ENCODE measurements around the gene STX8. TPM values are rescaled to one million over a fixed set of nuclear protein-coding genes. Genes with fewer than 3 reads are reported as not detected.

The STX8 gene
- total RNA-seq, 1 experiment from 2014 or later = 38.8 TPM

GRCh38 chr17:9360677-9361081, 214.9 kb downstream of the STX8 start:
- RAD21 ChIA-PET (ENCODE audit: low non-redundant PET in 1 of 2, low total read pairs in 2 of 2, uncharacterized antibody in 2 of 2, unreplicated experiment in 2 of 2) = no interaction called here
- Histone ChIP-seq H3K9me3 (ENCODE audit: control insufficient read depth in 1 of 2, insufficient read depth in 1 of 2, low read depth in 1 of 2, low read length in 2 of 2) (no peaks in the 10 kb centered on the region), H3K27ac (ENCODE audit: low read depth, low read length) (no peak overlapping the region), H3K4me1 (ENCODE audit: control insufficient read depth in 1 of 2, insufficient read depth in 2 of 2, low read length in 2 of 2) (peaks cover 2 to 4% of the 10 kb centered on the region in 2 experiments; a peak in 3 of 4 replicates), H2AFZ (ENCODE audit: low read depth, low read length, poor library complexity, severe bottlenecking) (no peak overlapping the region), H3K9ac (ENCODE audit: low read length) (no peak overlapping the region), H3K4me3 (replicated peaks in 1 of 2; ENCODE audit: low read depth in 1 of 2, low read length in 2 of 2) (no peak overlapping the region), H3K79me2 (ENCODE audit: insufficient read depth, low read length) (no peaks in the 10 kb centered on the region), H3K4me2 (ENCODE audit: low read length) (no peak overlapping the region), H3K9me2 (ENCODE audit: insufficient read depth) (no peaks in the 10 kb centered on the region), H4K20me1 (ENCODE audit: insufficient read depth) (no peaks in the 10 kb centered on the region), H3K36me3 (ENCODE audit: control insufficient read depth in 1 of 2, insufficient read depth in 2 of 2, low read length in 2 of 2) (no peaks in the 10 kb centered on the region), H3K27me3 (ENCODE audit: insufficient read depth, low read length) (no peaks in the 10 kb centered on the region)
- CTCF ChIA-PET = no interaction called here
- POLR2A ChIA-PET = no interaction called here
- TF ChIP-seq POLR2A (IDR thresholded peaks at IDR 0.05; ENCODE audit: borderline replicate concordance, extremely low read depth, insufficient read depth, insufficient read length) (no peak), CEBPB (IDR thresholded peaks at IDR 0.05; ENCODE audit: low read depth) (no peak), FOSL1 (IDR thresholded peaks at IDR 0.05; ENCODE audit: low read depth) (no peak), ZFX (IDR thresholded peaks at IDR 0.05) (no peak), SP1 (IDR thresholded peaks at IDR 0.05; ENCODE audit: low read depth) (no peak), ELF1 (IDR thresholded peaks at IDR 0.05; ENCODE audit: borderline replicate concordance, low read depth) (no peak), EGR1 (IDR thresholded peaks at IDR 0.05; ENCODE audit: low read depth) (no peak), TCF7L2 (IDR thresholded peaks at IDR 0.05; ENCODE audit: borderline replicate concordance, extremely low read depth, insufficient read depth, insufficient read length) (no peak), ZNF274 (IDR thresholded peaks at IDR 0.05; ENCODE audit: low read depth, low read length) (no peak), REST (IDR thresholded peaks at IDR 0.05; ENCODE audit: low read depth) (no peak), CTCF (IDR thresholded peaks at IDR 0.05 in 2 of 3, conservative IDR thresholded peaks at IDR 0.05 in 1 of 3; ENCODE audit: borderline replicate concordance in 1 of 3, insufficient read depth in 1 of 3, low read depth in 2 of 3, low read length in 2 of 3) (no peak), POLR2AphosphoS5 (IDR thresholded peaks at IDR 0.05; ENCODE audit: low read depth, low read length) (no peak), RAD21 (IDR thresholded peaks at IDR 0.05; ENCODE audit: low read depth) (no peak), CBX3 (IDR thresholded peaks at IDR 0.05; ENCODE audit: low read depth) (no peak), SIN3A (IDR thresholded peaks at IDR 0.05; ENCODE audit: low read depth) (no peak), YY1 (IDR thresholded peaks at IDR 0.05; ENCODE audit: extremely low read depth, insufficient replicate concordance, low read depth, low read length) (no peak), SRF (IDR thresholded peaks at IDR 0.05; ENCODE audit: low read depth) (no peak), EZH2phosphoT487 (IDR thresholded peaks at IDR 0.05; ENCODE audit: borderline replicate concordance) (no peak), ZBTB33 (IDR thresholded peaks at IDR 0.05; ENCODE audit: extremely low read depth, insufficient replicate concordance, low read length) (no peak), JUND (IDR thresholded peaks at IDR 0.05) (no peak)
- no TSS peak for BruUV-seq (replicated peaks)
- DNase-seq (ENCODE audit: low read depth, low spot score) = no peak
- intact Hi-C loops (cut with micrococcal nuclease) = no loop called here
- no peak for ATAC-seq
